Measurements from ENCODE around the gene TSPAN13.
A peak's percentile ranks its signal among the peaks of the same experiment; 100 is the strongest.

Gene TSPAN13

GRCh38 chr7:16753102-16753931, at the start of gene TSPAN13:
TSPAN13 (plus strand) TSS chr7:16753755; CDS start chr7:16753968, 213 bp downstream.
- Histone ChIP-seq H3K9me3 (ENCODE audit: control insufficient read depth, low read depth, low read length) (no peaks in the 10 kb centered on the region), H3K27ac (ENCODE audit: low read length) (no peak within 1 kb of the TSS), H3K4me1 (ENCODE audit: control insufficient read depth, low read depth, low read length) (peaks cover 11% of the 10 kb centered on the region), H3K4me3 (ENCODE audit: low read length) (peak within 1 kb of the TSS; percentile 91), H3K9ac (ENCODE audit: low read length) (peak within 1 kb of the TSS; percentile 79), H3K36me3 (ENCODE audit: control insufficient read depth, low read depth, low read length) (no peaks in the 10 kb centered on the region), H3K27me3 (ENCODE audit: control insufficient read depth, insufficient read depth, low read length) (peaks cover 13% of the 10 kb centered on the region)

DNA sequence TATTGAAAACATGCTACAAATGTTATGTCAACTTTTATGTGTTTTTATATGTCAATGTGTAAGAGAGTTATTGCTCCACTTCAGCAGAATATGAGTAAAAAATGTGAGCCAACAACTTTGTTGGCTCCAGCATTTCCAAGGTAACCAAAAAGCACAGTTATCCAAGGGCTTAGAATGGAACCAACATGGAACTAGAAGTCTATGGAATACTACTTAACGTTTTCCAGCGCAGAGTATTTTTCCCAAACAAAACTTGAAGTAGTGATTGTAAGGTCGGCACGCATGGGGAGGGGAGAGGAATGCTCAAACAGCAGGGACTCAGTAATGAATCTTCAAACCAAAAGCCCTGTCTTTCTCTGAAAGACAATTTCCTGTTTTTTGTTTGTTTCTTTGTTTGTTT, 45.0 kb upstream of the TSPAN13 start:
- H3K27ac ChIP-seq (ENCODE audit: low read length), result no peak overlapping the region
- no peak overlapping the region for H3K9ac ChIP-seq (ENCODE audit: low read length)
- no peak overlapping the region for H3K4me3 ChIP-seq (ENCODE audit: low read length)
- H3K36me3 ChIP-seq (ENCODE audit: control insufficient read depth, low read depth, low read length), result peaks cover 20% of the 10 kb centered on the region
- no peaks in the 10 kb centered on the region for H3K27me3 ChIP-seq (ENCODE audit: control insufficient read depth, insufficient read depth, low read length)
- no peaks in the 10 kb centered on the region for H3K9me3 ChIP-seq (ENCODE audit: control insufficient read depth, low read depth, low read length)
- H3K4me1 ChIP-seq (ENCODE audit: control insufficient read depth, low read depth, low read length), result peaks cover 3% of the 10 kb centered on the region

GRCh38 chr7:16708980-16709379, 44.6 kb upstream of the TSPAN13 start:
- Histone ChIP-seq H3K4me1 (ENCODE audit: control insufficient read depth, low read depth, low read length) (peaks cover 3% of the 10 kb centered on the region), H3K27me3 (ENCODE audit: control insufficient read depth, insufficient read depth, low read length) (no peaks in the 10 kb centered on the region), H3K36me3 (ENCODE audit: control insufficient read depth, low read depth, low read length) (peaks cover 16% of the 10 kb centered on the region), H3K27ac (ENCODE audit: low read length) (no peak overlapping the region), H3K9ac (ENCODE audit: low read length) (no peak overlapping the region), H3K9me3 (ENCODE audit: control insufficient read depth, low read depth, low read length) (no peaks in the 10 kb centered on the region), H3K4me3 (ENCODE audit: low read length) (no peak overlapping the region)

DNA sequence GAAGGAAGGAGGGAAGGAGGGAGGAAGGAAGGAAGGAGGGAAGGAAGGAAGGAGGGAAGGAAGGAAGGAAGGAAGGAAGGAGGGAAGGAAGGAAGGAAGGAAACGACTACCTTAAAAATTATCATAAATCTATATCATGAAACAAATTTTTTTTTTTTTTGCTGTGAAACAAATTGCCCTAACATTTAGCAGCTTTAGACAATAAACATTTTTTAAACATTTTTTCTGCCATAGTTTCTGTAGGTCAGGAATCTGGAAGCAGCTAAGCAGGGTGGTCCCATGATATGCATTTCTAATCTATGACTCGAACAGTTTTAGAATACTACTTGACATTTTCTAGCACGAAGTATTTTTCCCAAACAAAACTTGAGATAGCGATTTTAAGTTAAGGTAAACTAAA, 42.9 kb upstream of the TSPAN13 start:
- H3K4me1 ChIP-seq (ENCODE audit: control insufficient read depth, low read depth, low read length), result peaks cover 3% of the 10 kb centered on the region
- H3K4me3 ChIP-seq (ENCODE audit: low read length), result no peak overlapping the region
- H3K9ac ChIP-seq (ENCODE audit: low read length), result no peak overlapping the region
- no peaks in the 10 kb centered on the region for H3K27me3 ChIP-seq (ENCODE audit: control insufficient read depth, insufficient read depth, low read length)
- peaks cover 5% of the 10 kb centered on the region for H3K36me3 ChIP-seq (ENCODE audit: control insufficient read depth, low read depth, low read length)
- H3K27ac ChIP-seq (ENCODE audit: low read length), result no peak overlapping the region
- no peaks in the 10 kb centered on the region for H3K9me3 ChIP-seq (ENCODE audit: control insufficient read depth, low read depth, low read length)

DNA sequence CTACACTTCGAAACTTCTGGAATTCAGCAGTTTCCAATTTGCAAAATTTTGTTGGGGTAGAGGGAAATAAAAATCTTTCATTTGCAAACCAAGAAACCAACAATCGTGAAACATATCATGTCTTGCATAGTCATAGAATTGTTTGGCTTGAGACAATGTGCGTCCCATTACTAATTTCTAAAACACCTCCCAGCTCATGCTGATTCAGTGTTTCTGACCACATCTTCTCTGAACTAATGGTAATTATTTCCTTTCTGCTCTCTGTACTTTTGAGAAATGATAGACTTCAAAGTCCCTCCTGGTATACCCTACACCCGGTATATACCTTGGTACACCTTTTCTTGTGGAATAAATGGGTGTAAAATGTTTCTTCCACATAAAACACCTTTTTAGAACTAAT, 41.8 kb upstream of the TSPAN13 start:
- Histone ChIP-seq H3K4me3 (ENCODE audit: low read length) (no peak overlapping the region), H3K9me3 (ENCODE audit: control insufficient read depth, low read depth, low read length) (no peaks in the 10 kb centered on the region), H3K4me1 (ENCODE audit: control insufficient read depth, low read depth, low read length) (peaks cover 3% of the 10 kb centered on the region), H3K27ac (ENCODE audit: low read length) (no peak overlapping the region), H3K27me3 (ENCODE audit: control insufficient read depth, insufficient read depth, low read length) (no peaks in the 10 kb centered on the region), H3K36me3 (ENCODE audit: control insufficient read depth, low read depth, low read length) (no peaks in the 10 kb centered on the region), H3K9ac (ENCODE audit: low read length) (no peak overlapping the region)

DNA sequence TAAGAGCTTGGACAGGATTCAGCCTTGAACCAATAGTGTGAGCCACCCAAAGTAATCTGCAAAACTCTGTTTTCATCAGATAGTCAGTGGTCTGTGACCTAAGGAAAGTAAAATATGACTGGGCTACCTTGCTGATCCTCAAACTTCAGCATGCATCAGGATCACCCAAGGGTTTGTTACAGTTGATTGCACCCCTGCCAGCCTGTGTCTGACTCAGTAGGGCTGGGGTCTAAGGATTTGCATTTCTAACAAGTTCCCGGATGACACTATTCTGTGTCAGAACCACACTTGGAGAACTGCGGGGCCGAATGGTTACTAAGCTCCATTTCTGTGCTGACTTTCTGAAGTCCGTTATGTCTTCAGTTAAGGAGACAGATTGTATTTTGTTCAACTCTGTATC, 40.6 kb upstream of the TSPAN13 start:
- no peaks in the 10 kb centered on the region for H3K27me3 ChIP-seq (ENCODE audit: control insufficient read depth, insufficient read depth, low read length)
- H3K4me3 ChIP-seq (ENCODE audit: low read length), result no peak overlapping the region
- peaks cover 3% of the 10 kb centered on the region for H3K4me1 ChIP-seq (ENCODE audit: control insufficient read depth, low read depth, low read length)
- no peak overlapping the region for H3K27ac ChIP-seq (ENCODE audit: low read length)
- no peaks in the 10 kb centered on the region for H3K9me3 ChIP-seq (ENCODE audit: control insufficient read depth, low read depth, low read length)
- no peaks in the 10 kb centered on the region for H3K36me3 ChIP-seq (ENCODE audit: control insufficient read depth, low read depth, low read length)
- no peak overlapping the region for H3K9ac ChIP-seq (ENCODE audit: low read length)

GRCh38 chr7:16715928-16716327, 37.6 kb upstream of the TSPAN13 start:
- H3K27me3 ChIP-seq (ENCODE audit: control insufficient read depth, insufficient read depth, low read length), result no peaks in the 10 kb centered on the region
- no peaks in the 10 kb centered on the region for H3K4me1 ChIP-seq (ENCODE audit: control insufficient read depth, low read depth, low read length)
- H3K9ac ChIP-seq (ENCODE audit: low read length), result no peak overlapping the region
- H3K36me3 ChIP-seq (ENCODE audit: control insufficient read depth, low read depth, low read length), result no peaks in the 10 kb centered on the region
- H3K27ac ChIP-seq (ENCODE audit: low read length), result no peak overlapping the region
- no peaks in the 10 kb centered on the region for H3K9me3 ChIP-seq (ENCODE audit: control insufficient read depth, low read depth, low read length)
- no peak overlapping the region for H3K4me3 ChIP-seq (ENCODE audit: low read length)

- H3K36me3 ChIP-seq (ENCODE audit: control insufficient read depth, low read depth, low read length), result no peaks in the 10 kb centered on the region
- H3K4me3 ChIP-seq (ENCODE audit: low read length), result no peak overlapping the region
- H3K9me3 ChIP-seq (ENCODE audit: control insufficient read depth, low read depth, low read length), result no peaks in the 10 kb centered on the region
- no peaks in the 10 kb centered on the region for H3K4me1 ChIP-seq (ENCODE audit: control insufficient read depth, low read depth, low read length)
- no peaks in the 10 kb centered on the region for H3K27me3 ChIP-seq (ENCODE audit: control insufficient read depth, insufficient read depth, low read length)
- H3K27ac ChIP-seq (ENCODE audit: low read length), result no peak overlapping the region
- H3K9ac ChIP-seq (ENCODE audit: low read length), result no peak overlapping the region
Measured at GRCh38 chr7:16718111-16718656, 35.4 kb upstream of the TSPAN13 start.

- no peak overlapping the region for H3K27ac ChIP-seq (ENCODE audit: low read length)
- no peaks in the 10 kb centered on the region for H3K4me1 ChIP-seq (ENCODE audit: control insufficient read depth, low read depth, low read length)
- H3K4me3 ChIP-seq (ENCODE audit: low read length), result no peak overlapping the region
- no peaks in the 10 kb centered on the region for H3K36me3 ChIP-seq (ENCODE audit: control insufficient read depth, low read depth, low read length)
- no peak overlapping the region for H3K9ac ChIP-seq (ENCODE audit: low read length)
- H3K9me3 ChIP-seq (ENCODE audit: control insufficient read depth, low read depth, low read length), result no peaks in the 10 kb centered on the region
- H3K27me3 ChIP-seq (ENCODE audit: control insufficient read depth, insufficient read depth, low read length), result no peaks in the 10 kb centered on the region
Measured at GRCh38 chr7:16719699-16720098, 33.9 kb upstream of the TSPAN13 start.

GRCh38 chr7:16721541-16721940, 32.0 kb upstream of the TSPAN13 start:
- Histone ChIP-seq H3K27me3 (ENCODE audit: control insufficient read depth, insufficient read depth, low read length) (no peaks in the 10 kb centered on the region), H3K9ac (ENCODE audit: low read length) (no peak overlapping the region), H3K9me3 (ENCODE audit: control insufficient read depth, low read depth, low read length) (no peaks in the 10 kb centered on the region), H3K4me3 (ENCODE audit: low read length) (no peak overlapping the region), H3K27ac (ENCODE audit: low read length) (no peak overlapping the region), H3K4me1 (ENCODE audit: control insufficient read depth, low read depth, low read length) (no peaks in the 10 kb centered on the region), H3K36me3 (ENCODE audit: control insufficient read depth, low read depth, low read length) (no peaks in the 10 kb centered on the region)

DNA sequence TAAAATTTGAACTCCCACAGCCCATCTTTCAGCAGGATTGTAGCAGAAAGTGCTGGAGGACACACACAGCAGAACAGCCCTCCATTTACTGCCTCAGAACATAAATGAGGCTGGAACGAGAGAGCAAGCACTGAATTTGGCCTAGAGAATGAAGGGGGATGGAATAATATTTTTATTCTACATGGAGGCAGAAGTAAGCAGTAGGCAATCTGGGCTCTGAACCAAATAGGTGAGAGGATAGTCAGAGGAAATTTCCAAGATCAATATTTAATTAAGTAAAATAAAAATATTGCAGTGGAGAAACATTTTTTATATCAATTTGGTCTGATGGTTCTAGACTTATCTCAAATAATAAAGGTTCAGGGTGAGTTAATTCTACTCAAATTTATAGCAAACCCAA, 29.2 kb upstream of the TSPAN13 start:
- Histone ChIP-seq H3K4me1 (ENCODE audit: control insufficient read depth, low read depth, low read length) (no peaks in the 10 kb centered on the region), H3K27ac (ENCODE audit: low read length) (no peak overlapping the region), H3K36me3 (ENCODE audit: control insufficient read depth, low read depth, low read length) (no peaks in the 10 kb centered on the region), H3K4me3 (ENCODE audit: low read length) (no peak overlapping the region), H3K9me3 (ENCODE audit: control insufficient read depth, low read depth, low read length) (no peaks in the 10 kb centered on the region), H3K27me3 (ENCODE audit: control insufficient read depth, insufficient read depth, low read length) (no peaks in the 10 kb centered on the region), H3K9ac (ENCODE audit: low read length) (no peak overlapping the region)

GRCh38 chr7:16726189-16726588, 27.4 kb upstream of the TSPAN13 start:
- Histone ChIP-seq H3K27ac (ENCODE audit: low read length) (no peak overlapping the region), H3K4me1 (ENCODE audit: control insufficient read depth, low read depth, low read length) (no peaks in the 10 kb centered on the region), H3K36me3 (ENCODE audit: control insufficient read depth, low read depth, low read length) (no peaks in the 10 kb centered on the region), H3K27me3 (ENCODE audit: control insufficient read depth, insufficient read depth, low read length) (no peaks in the 10 kb centered on the region), H3K4me3 (ENCODE audit: low read length) (no peak overlapping the region), H3K9ac (ENCODE audit: low read length) (no peak overlapping the region), H3K9me3 (ENCODE audit: control insufficient read depth, low read depth, low read length) (no peaks in the 10 kb centered on the region)
